PFSK-1 (cell line): Measurements from ENCODE around the gene SLC6A8.

Experiments used
- FOXP2 ChIP-seq: optimal IDR thresholded peaks from 2 replicates; pipeline ENCODE3; 2011; ENCODE audit warnings: borderline replicate concordance, control low read depth, inconsistent platforms; ENCODE audit not compliant: insufficient read depth; ENCODE audit errors: extremely low read length, extremely low read depth
- POLR2AphosphoS5 ChIP-seq: IDR thresholded peaks from 2 replicates; pipeline ENCODE4 v1.6.1; 2012; ENCODE audit warnings: low read depth, mild to moderate bottlenecking, control low read depth, low read length, moderate library complexity
- TAF1 ChIP-seq: IDR thresholded peaks from 2 replicates; pipeline ENCODE4 v1.6.1; 2012; ENCODE audit warnings: low read length, control low read depth, borderline replicate concordance; ENCODE audit not compliant: insufficient read depth
- TF ChIP-seq, protein P1 (sequence below), 2 experiments: IDR thresholded peaks; 2 replicates each; pipeline versions ENCODE4 v1.6.1 to v1.8.0; 2011 to 2012; ENCODE audit warnings: low read depth in 2 of 2, low read length in 2 of 2, control low read depth in 1 of 2, inconsistent platforms in 1 of 2, mild to moderate bottlenecking in 1 of 2, moderate library complexity in 1 of 2; ENCODE audit not compliant: insufficient read depth in 1 of 2

DNA sequence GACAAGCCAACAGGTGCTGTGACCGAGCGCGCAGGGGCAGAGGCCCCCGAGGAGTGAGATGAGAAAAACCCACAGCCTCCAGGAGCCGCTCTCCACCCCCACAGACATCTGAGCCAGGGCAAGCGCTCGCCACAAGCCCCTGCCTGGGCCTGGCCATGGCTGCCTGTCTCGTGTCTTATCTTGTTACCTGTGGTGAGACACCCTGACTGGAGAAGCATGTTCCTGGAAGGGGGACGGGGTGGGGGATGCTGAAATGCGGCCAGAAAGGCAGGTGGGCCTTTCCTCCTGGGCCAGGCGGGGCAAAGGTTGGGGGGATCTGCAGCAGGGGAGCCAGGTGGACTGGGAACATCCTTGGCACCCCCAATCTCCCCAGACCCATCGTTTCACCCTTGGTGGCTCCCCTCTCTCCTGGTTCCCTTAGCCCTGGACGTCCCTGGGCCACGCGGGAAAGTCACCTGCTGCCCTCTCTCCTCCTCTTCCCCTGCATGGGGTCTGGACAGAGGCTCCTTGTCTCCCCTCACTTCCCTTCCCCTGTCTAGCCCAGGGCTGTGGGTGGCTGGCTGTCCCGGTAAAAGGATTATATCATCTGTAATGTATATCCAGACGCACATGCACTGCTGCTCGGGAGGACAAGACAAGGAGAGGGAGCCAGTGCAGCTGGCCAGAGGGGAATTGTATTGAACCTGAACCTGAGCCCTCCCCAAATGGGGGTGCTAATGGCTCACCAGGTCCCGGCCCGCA is 49.1 kb upstream of the SLC6A8 start:
- TF ChIP-seq POLR2AphosphoS5 (no peak), TAF1 (no peak), FOXP2 (no peak)
- TF ChIP-seq, protein P1, sequence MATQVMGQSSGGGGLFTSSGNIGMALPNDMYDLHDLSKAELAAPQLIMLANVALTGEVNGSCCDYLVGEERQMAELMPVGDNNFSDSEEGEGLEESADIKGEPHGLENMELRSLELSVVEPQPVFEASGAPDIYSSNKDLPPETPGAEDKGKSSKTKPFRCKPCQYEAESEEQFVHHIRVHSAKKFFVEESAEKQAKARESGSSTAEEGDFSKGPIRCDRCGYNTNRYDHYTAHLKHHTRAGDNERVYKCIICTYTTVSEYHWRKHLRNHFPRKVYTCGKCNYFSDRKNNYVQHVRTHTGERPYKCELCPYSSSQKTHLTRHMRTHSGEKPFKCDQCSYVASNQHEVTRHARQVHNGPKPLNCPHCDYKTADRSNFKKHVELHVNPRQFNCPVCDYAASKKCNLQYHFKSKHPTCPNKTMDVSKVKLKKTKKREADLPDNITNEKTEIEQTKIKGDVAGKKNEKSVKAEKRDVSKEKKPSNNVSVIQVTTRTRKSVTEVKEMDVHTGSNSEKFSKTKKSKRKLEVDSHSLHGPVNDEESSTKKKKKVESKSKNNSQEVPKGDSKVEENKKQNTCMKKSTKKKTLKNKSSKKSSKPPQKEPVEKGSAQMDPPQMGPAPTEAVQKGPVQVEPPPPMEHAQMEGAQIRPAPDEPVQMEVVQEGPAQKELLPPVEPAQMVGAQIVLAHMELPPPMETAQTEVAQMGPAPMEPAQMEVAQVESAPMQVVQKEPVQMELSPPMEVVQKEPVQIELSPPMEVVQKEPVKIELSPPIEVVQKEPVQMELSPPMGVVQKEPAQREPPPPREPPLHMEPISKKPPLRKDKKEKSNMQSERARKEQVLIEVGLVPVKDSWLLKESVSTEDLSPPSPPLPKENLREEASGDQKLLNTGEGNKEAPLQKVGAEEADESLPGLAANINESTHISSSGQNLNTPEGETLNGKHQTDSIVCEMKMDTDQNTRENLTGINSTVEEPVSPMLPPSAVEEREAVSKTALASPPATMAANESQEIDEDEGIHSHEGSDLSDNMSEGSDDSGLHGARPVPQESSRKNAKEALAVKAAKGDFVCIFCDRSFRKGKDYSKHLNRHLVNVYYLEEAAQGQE (IDR thresholded peaks at IDR 0.05; ENCODE audit: insufficient read depth in 1 of 2, low read depth in 2 of 2, low read length in 2 of 2) = no peak
